Prostate gland (tissue), 2 donors: ENCODE data around the gene SLC26A9. TPM values are rescaled to one million over a fixed set of nuclear protein-coding genes. Genes with fewer than 3 reads are reported as not detected.

Experiments
- DNase-seq: peaks from one replicate; pipeline ENCODE4 v3.0.0-alpha.2; 2019; ENCODE audit warnings: low spot score
- H3K27ac ChIP-seq, 2 donors: fragments of 200-600 bp; sonication (generic); 2 replicates each; pipeline ENCODE4 v1.5.1; 2017 to 2019
- H3K27me3 ChIP-seq: fragments of 200-600 bp; sonication (generic); replicated peaks from 2 replicates; pipeline ENCODE4 v1.5.1; 2019; ENCODE audit not compliant: insufficient read depth
- H3K36me3 ChIP-seq, 2 donors: fragments of 200-600 bp; sonication (generic); 1 replicate in 1 of 2; 2 replicates in 1 of 2; pipeline versions ENCODE4 v1.5.1 to v1.8.1; 2017 to 2019
- H3K4me1 ChIP-seq: fragments of 200-600 bp; sonication (generic); replicated peaks from 2 replicates; pipeline ENCODE4 v1.5.1; 2019
- H3K4me3 ChIP-seq, 2 donors: fragments of 200-600 bp; sonication (generic); 2 replicates each; pipeline ENCODE4 v1.5.1; 2017 to 2019
- H3K9me3 ChIP-seq: fragments of 200-600 bp; sonication (generic); 2 replicates; pipeline ENCODE4 v1.5.1; 2017
- CTCF ChIP-seq, 4 experiments: fragments of 200-600 bp in 2 of 4; fragments of 450-650 bp in 2 of 4; sonication (generic) in 2 of 4; IDR thresholded peaks; 1 replicate in 3 of 4; 2 replicates in 1 of 4; pipeline ENCODE4 v1.5.1; 2016 to 2019; ENCODE audit warnings: antibody characterized with exemption in 4 of 4, mild to moderate bottlenecking in 2 of 4, moderate library complexity in 2 of 4
- POLR2A ChIP-seq: fragments of 450-650 bp; IDR thresholded peaks from one replicate; pipeline ENCODE4 v1.6.1; 2016; ENCODE audit warnings: antibody characterized with exemption, mild to moderate bottlenecking
- POLR2AphosphoS5 ChIP-seq: sonication (generic); formaldehyde crosslinking; IDR thresholded peaks from one replicate; pipeline ENCODE4 v1.6.1; 2017; ENCODE audit warnings: antibody characterized with exemption
- WGBS: methylation state at CpG from one replicate; pipeline ENCODE4 v1.1.5; 2018; 5-methylcytosine and 5-hydroxymethylcytosine counted together
- intact Hi-C: fragments of 100-400 bp; cut with DNase I; formaldehyde crosslinking; loops from one replicate; pipeline ENCODE4 v1.14.2; 2022
- total RNA-seq, 2 donors: library from RNA; depleted of rRNA; stranded (reverse); fragments of >200 nt; gene quantifications; one replicate each; pipeline ENCODE4 v1.1.0, GENCODE V29; 2016

SLC26A9 gene
- total RNA-seq, 2 donors from 2014 or later: 0.09 TPM; not detected in 1

- H3K27ac ChIP-seq: no peak overlapping the region
- DNase-seq: no peak
- intact Hi-C loops: no loop called here
- H3K4me3 ChIP-seq: no peak overlapping the region
- 96% methylated on average over 6 of the region's 6 CpGs for WGBS
- TF ChIP-seq CTCF (IDR thresholded peaks at IDR 0.05): no peak
- no peak for TF ChIP-seq POLR2A
- TF ChIP-seq POLR2AphosphoS5: no peak
- H3K27me3 ChIP-seq: no peaks in the 10 kb centered on the region
- no peaks in the 10 kb centered on the region for H3K4me1 ChIP-seq
- H3K36me3 ChIP-seq: no peaks in the 10 kb centered on the region
- no peaks in the 10 kb centered on the region for H3K9me3 ChIP-seq
Observed at GRCh38 chr1:205922314-205922713, 20.9 kb downstream of the SLC26A9 start.

GRCh38 chr1:205921570-205921909 is 21.7 kb downstream of the SLC26A9 start:
- intact Hi-C loops: no loop called here
- Histone ChIP-seq H3K36me3 (no peaks in the 10 kb centered on the region), H3K27me3 (no peaks in the 10 kb centered on the region), H3K4me1 (no peaks in the 10 kb centered on the region), H3K4me3 (no peak overlapping the region), H3K27ac (no peak overlapping the region), H3K9me3 (no peaks in the 10 kb centered on the region)
- TF ChIP-seq POLR2A (no peak), POLR2AphosphoS5 (no peak), CTCF (IDR thresholded peaks at IDR 0.05) (no peak)
- 97% methylated on average over 11 of the region's 11 CpGs for WGBS
- no peak for DNase-seq

GRCh38 chr1:205920861-205921569 is 22.2 kb downstream of the SLC26A9 start:
- DNase-seq: no peak
- no peak overlapping the region for H3K4me3 ChIP-seq
- no peaks in the 10 kb centered on the region for H3K27me3 ChIP-seq
- intact Hi-C loops: no loop called here
- H3K36me3 ChIP-seq: no peaks in the 10 kb centered on the region
- no peak overlapping the region for H3K27ac ChIP-seq
- TF ChIP-seq POLR2A: no peak
- no peak for TF ChIP-seq CTCF (IDR thresholded peaks at IDR 0.05)
- TF ChIP-seq POLR2AphosphoS5: no peak
- no peaks in the 10 kb centered on the region for H3K4me1 ChIP-seq
- 73% methylated on average over 12 of the region's 13 CpGs for WGBS
- no peaks in the 10 kb centered on the region for H3K9me3 ChIP-seq

GRCh38 chr1:205920159-205920558 is 23.1 kb downstream of the SLC26A9 start:
- Histone ChIP-seq H3K27me3 (no peaks in the 10 kb centered on the region), H3K9me3 (no peaks in the 10 kb centered on the region), H3K4me1 (no peaks in the 10 kb centered on the region), H3K27ac (no peak overlapping the region), H3K36me3 (no peaks in the 10 kb centered on the region), H3K4me3 (no peak overlapping the region)
- TF ChIP-seq CTCF (IDR thresholded peaks at IDR 0.05) (no peak), POLR2A (no peak), POLR2AphosphoS5 (no peak)
- WGBS: 59% methylated on average over 7 of the region's 7 CpGs
- intact Hi-C loops: no loop called here
- DNase-seq: no peak
